AG08395 (cell line): Measurements from ENCODE around the gene HAUS8.
"Not testable (repeated sequence)": the region's sequence is repeated elsewhere in the genome, so short reads cannot be mapped to it uniquely, and the experiment has no call there.

Experiments used
- DNase-seq: peaks from one replicate; pipeline ENCODE4 v3.0.0; 2012; ENCODE audit warnings: mixed read lengths, low spot score

HAUS8 gene

DNA sequence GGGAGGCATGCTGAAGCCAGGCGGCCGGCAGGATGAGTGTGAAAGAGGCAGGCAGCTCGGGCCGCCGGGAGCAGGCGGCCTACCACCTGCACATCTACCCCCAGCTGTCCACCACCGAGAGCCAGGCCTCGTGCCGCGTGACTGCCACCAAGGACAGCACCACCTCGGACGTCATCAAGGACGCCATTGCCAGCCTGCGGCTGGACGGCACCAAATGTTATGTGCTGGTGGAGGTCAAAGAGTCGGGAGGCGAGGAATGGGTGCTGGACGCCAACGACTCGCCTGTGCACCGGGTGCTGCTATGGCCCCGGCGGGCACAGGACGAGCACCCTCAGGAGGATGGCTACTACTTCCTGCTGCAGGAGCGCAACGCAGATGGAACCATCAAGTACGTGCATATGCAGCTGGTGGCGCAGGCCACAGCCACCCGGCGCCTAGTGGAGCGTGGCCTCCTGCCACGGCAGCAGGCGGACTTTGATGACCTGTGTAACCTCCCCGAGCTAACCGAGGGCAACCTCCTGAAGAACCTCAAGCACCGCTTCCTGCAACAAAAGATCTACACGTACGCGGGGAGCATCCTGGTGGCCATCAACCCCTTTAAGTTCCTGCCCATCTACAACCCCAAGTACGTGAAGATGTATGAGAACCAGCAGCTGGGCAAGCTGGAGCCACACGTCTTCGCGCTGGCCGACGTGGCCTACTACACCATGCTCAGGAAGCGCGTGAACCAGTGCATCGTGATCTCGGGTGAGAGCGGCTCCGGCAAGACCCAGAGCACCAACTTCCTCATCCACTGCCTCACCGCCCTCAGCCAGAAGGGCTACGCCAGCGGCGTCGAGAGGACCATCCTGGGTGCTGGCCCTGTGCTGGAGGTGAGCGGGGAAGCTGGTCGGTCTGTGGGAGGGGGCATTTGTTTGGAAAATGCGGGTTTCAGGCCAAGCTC is 26.7 kb upstream of the HAUS8 start:
- DNase-seq, result no peak

DNA sequence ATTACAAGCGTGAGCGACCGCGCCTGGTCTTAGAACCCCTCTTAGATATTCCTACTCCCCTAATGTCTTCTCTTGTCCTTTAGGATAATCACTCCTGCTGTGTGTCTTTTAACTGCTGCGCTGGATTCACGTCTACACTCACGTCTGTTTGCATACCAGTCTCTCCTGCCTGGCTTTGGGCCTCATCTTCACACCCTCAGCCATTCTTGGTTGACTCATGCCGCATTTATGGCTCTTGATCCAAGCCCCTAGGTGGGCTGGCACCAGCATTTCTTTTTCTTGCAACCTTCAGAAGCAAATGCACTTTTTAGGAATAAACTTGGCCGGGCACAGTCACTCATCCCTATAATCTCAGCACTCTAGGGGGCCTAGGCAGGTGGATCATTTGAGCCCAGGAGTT is 23.1 kb upstream of the HAUS8 start:
- DNase-seq, result no peak

- DNase-seq, result peak; percentile 38
Measured at GRCh38 chr19:17097593-17098126, 22.4 kb upstream of the HAUS8 start.

- peak; percentile 41 for DNase-seq
Measured at GRCh38 chr19:17095141-17095919, 20.1 kb upstream of the HAUS8 start.

DNA sequence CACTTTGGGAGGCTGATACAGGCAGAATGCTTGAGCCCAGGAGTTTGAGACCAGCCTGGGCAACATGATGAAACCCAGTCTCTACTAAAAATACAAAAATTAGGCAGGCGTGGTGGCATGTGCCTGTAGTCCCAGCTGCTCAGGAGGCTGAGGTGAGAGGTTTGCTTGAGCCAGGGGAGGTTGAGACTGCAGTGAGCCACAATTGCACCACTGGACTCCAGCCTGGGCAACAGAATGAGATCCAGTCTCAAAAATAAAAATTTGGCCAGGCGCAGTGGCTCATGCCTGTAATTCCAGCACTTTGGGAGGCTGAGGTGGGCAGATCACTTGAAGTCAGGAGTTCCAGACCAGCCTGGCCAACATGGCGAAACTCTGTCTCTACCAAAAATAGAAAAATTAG is 19.4 kb upstream of the HAUS8 start:
- DNase-seq, result not testable (repeated sequence)

DNA sequence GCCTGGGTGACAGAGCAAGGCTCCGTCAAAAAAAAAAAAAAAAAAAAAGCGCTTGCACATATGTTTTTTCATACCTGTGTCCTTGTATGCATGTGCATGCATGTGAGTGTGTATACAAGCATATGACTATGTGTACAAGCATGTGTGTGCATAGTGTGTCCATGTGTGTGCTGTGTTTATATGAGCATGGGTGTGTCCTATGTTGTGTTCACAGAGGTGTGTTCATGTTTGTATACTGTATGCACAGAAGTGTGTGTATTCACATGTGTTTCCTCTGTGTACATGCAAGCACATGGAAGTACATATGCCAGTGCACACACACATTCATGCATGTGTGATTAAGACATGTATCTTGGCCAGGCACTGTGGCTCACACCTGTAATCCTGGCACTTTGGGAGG is 17.4 kb upstream of the HAUS8 start:
- DNase-seq, result no peak

- no peak for DNase-seq
Measured at GRCh38 chr19:17091758-17092333, 16.6 kb upstream of the HAUS8 start.

DNA sequence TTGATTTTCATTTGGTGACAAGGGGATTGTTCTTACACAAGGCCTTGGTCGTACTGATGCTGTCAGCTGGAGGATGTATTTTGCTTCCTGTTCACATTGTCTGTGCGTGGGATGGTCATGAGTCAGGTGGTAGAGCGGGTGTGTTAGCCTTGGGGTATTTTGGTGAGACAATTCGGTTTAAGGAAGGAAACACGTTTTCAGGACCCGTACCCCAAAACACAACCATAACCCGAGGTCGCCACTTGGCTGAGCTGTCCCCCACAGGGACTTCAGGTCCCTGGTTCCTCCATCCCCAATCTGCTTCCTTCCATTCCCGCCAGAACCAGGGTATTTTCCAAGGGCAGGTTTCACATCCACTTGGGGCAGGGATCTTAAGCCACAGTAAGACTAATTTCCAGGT is 15.3 kb upstream of the HAUS8 start:
- no peak for DNase-seq

DNA sequence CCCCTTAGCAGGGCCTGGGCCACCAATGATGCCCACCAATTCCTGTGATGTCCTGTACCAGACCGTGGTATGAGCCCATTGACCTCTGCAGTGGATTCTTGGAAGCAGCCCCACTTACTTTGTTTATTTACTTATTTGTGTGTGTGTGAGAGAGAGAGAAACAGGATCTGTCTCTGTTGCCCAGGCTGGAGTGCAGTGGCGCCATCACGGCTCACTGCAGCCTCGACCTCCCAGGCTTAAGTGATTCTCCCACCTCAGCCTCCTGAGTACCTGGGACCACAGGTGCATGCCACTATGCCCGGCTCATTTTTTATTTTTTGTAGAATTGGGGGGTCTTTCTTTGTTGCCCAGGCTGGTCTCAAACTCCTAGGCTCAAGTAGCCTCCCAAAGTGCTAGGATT is 13.3 kb upstream of the HAUS8 start:
- DNase-seq, result no peak

GRCh38 chr19:17086834-17087233 is 11.6 kb upstream of the HAUS8 start:
- DNase-seq, result no peak

DNA sequence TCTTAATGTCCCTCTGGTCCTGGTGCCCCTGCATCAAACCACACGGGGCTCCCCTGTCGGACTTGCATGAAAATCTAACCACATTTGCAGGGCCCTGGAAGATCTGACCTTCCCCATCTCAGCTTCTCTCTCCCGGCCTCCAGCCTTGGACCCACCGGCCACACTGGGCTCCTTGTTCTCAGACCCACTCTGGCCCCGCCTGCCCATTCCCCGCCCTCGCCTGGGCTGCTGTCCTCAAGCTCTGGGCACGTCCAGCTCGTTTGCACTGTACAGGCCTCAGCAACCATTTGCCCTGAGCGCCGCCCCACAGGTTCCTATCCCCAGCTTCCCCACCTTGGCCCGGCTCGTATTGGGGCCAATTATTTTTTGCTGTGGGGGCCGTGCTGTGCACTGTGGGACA is 10.9 kb upstream of the HAUS8 start:
- no peak for DNase-seq

DNA sequence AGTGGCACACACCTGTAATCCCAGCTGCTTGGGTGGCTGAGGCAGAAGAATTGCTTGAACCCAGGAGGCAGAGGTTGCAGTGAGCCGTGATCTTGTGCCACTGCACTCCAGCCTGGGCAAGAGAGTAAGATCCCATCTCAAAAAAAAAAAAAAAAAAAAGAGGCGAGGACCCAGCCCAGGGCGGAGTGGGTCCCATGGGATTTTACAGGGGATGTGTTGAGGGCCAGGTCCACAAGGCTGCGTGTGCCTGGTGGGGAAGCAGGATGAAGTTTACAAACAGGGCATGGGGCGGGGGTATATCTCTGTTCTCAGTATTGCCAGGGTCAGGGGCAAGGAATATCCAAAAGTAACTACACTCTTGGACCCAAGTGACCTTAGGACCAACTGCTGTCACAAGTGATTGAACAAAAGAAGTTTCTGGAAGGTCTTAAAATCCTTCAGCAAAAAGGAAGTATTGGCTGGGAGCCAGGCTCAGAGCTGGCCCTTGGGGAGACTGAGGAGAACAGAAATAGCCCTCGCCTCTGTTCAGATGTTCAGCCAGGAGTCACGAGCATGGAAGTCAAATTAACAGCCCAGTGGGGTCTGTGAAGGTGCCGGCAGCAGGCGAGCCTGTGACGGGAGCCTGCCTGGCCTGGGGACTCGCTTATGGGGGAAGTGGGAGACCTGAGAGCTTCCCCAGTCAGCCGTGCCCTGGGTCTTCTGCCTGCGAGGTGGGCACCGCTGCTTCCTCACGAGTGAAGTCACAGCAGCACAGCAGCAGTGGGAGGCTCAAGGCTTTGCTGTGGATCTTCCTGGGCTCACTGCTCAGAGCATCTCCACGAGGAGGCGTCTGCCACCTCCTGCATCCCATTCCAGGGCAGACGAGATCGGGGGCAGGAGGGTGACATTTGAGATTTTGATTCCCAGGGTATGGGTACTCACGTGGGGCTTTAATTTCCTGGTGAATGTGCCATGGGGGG is 6.7 kb upstream of the HAUS8 start:
- DNase-seq, result no peak

DNA sequence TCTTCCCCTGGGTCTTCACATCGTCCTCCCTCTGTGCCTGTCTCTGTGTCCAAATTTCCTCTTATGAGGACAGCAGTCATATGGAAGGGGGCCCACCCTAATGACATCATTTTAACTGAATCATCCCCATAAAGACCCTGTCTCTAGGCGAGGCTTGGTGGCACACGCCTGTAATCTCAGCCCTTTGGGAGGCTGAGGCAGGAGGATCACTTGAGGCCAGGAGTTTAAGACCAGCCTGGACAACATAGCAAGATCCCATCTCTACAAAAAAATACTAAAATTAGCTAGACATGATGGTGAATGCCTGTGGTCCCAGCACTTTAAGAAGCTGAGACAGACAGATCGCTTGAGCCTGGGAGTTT is 5.2 kb upstream of the HAUS8 start:
- no peak for DNase-seq

DNA sequence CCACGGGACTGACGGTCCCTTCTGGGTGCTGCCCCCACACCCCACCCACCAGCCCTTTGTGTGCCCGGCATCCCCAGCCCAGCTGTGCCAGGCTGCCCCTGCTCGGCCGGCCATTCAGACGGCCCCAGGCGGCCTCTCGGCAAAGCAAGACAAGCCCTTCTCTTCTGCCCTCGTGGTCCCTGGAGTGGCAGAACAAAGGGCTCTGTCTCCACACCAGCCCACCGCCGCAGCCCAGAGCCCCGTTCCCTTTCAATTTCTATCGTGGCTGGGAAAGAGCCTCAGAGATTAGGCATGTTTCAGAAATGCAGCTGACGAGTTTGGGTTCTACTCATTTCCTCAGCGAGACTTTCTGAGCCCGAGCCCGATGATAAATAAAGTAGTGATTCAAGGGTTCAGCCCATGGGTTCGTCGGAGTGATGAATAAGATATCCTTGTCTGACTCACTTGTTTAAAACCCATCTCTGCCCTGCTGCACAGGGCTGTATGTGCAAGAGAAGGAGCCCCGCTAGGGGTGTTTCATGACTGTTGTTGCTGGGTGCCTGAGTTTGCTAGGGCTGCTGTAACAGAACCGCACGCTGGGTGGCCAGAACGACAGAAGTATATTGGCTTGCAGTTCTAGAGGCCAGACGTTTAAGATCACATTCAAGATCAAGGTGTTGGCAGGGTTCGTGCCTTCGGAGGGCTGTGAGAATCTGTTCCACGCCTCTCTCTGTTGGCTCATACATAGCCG is 4.6 kb upstream of the HAUS8 start:
- peak; percentile 94 for DNase-seq

DNA sequence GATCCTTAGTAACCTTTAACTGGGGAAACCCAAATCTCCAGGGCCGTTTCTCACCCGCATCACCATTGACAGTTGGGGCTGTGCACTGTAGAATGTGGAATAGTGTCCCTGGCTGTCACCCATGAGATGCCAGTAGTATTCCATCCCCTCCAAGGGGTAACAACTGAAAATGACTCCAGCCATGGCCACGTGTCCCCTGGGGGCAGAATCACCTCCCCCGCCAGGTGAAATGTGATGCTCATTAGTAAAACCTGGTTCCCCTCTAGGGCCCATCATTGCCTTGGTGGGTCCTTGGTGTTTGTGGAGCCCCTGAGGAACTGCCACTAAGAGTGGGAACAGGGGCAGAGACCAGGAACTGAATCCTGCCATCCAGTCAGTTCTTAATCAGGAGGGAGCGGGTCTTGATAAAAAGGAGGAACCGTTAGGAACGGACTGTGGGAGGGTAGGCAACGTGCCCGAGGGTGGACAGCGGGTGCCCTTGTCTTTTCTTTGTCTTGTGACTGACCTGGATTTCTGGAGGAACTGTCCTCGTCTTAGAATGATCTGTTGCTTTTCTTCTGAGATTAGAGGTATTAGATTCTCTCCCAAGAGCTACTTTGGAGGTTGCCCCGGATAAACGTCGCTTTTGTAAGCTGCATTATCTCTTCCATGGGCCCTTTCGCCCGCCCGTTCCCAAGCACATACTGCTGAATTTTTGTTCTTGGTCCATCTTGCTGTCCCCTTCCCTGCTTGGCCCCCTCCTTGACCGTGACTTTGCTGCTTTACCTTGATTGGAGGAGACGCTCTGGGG is 3.9 kb upstream of the HAUS8 start:
- no peak for DNase-seq

GRCh38 chr19:17078036-17078919 is 3.0 kb upstream of the HAUS8 start:
- no peak for DNase-seq

DNA sequence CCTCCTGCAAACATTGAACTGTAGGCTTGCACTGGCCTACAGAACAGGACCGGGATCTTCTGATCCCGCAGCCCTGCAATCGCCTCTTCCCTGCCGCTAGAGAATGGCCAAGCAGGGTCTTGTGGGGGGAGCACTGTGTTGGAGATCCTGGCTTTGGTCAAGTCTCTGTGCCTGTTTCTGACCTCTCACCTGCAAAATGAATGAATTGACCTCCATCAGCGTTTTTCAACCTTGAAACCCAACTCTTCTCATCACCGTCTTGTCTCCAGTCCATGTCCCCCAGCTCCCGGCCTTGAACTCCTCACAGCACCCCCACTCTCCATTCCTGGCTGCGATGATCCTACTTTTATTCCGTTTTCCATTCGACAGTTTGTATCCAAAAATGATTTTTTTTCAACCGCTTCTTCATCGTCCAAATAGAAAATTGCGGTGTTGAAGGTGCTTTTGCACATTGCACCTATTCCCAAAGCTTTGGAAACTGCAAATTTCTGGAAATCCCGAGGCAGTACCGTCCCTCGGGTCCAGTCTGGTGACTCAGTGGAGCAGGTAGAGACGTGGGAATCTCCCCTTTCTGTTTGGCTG is 2.3 kb upstream of the HAUS8 start:
- DNase-seq, result no peak

GRCh38 chr19:17076543-17076991 is 1.3 kb upstream of the HAUS8 start:
- DNase-seq, result peak; percentile 25
